ENCODE results near the gene CTNNBIP1. TPM values are rescaled to one million over a fixed set of nuclear protein-coding genes. Genes with fewer than 3 reads are reported as not detected.

The CTNNBIP1 gene
- total and polyA plus RNA-seq, 4 experiments from 2014 or later: 6.3 to 10.1 (median 9.5) TPM

- no peaks in the 10 kb centered on the region for H3K4me1 ChIP-seq (ENCODE audit: insufficient read depth, low read length)
- peaks cover 5 to 16% (median 10%) of the 10 kb centered on the region in 4 donors for H3K4me1 Mint-ChIP-seq
- no peak overlapping the region for H3K4me3 ChIP-seq (ENCODE audit: low read length in 2 of 2)
- H3K9me3 Mint-ChIP-seq: no peaks in the 10 kb centered on the region
- peaks cover 0 to 3% of the 10 kb centered on the region in 2 donors for H3K36me3 Mint-ChIP-seq
- intact Hi-C loops (cut with micrococcal nuclease): no loop called here
- H3K9me3 ChIP-seq (ENCODE audit: control insufficient read depth in 1 of 2, low read length in 2 of 2): no peaks in the 10 kb centered on the region
- no peaks in the 10 kb centered on the region for H3K27me3 Mint-ChIP-seq
- peak overlapping the region in 1 of 7 donors; percentile 19 for H3K27ac Mint-ChIP-seq
- H3K27me3 ChIP-seq (ENCODE audit: insufficient read depth, low read length): no peaks in the 10 kb centered on the region
- POLR2A ChIA-PET (ENCODE audit: partially characterized antibody): no interaction called here
- CTCF ChIA-PET (ENCODE audit: partially characterized antibody): no interaction called here
- no peak for DNase-seq
- no peak overlapping the region for H3K27ac ChIP-seq (ENCODE audit: low read depth, low read length)
- H3K4me3 Mint-ChIP-seq: no peak overlapping the region
- no peaks in the 10 kb centered on the region for H3K36me3 ChIP-seq (ENCODE audit: insufficient read depth, low read length)
Measured at GRCh38 chr1:9894115-9894514, 16.0 kb downstream of the CTNNBIP1 start.

GRCh38 chr1:9892563-9893528 is 17.2 kb downstream of the CTNNBIP1 start:
- no peak for DNase-seq
- no peaks in the 10 kb centered on the region for H3K4me1 ChIP-seq (ENCODE audit: insufficient read depth, low read length)
- no peaks in the 10 kb centered on the region for H3K9me3 Mint-ChIP-seq
- CTCF ChIA-PET (ENCODE audit: partially characterized antibody): interaction anchor here (1.0 to 1.3 kb wide), 4 partner anchors 10 to 107 kb away, joined by 3 to 7 read pairs (median 3); no protein-coding TSS in a partner anchor
- no peaks in the 10 kb centered on the region for H3K27me3 Mint-ChIP-seq
- no peak overlapping the region for H3K4me3 Mint-ChIP-seq
- intact Hi-C loops (cut with micrococcal nuclease): no loop called here
- peaks cover 5 to 16% (median 10%) of the 10 kb centered on the region in 4 donors for H3K4me1 Mint-ChIP-seq
- no peaks in the 10 kb centered on the region for H3K9me3 ChIP-seq (ENCODE audit: control insufficient read depth in 1 of 2, low read length in 2 of 2)
- H3K36me3 Mint-ChIP-seq: peaks cover 0 to 3% of the 10 kb centered on the region in 2 donors
- H3K36me3 ChIP-seq (ENCODE audit: insufficient read depth, low read length): no peaks in the 10 kb centered on the region
- POLR2A ChIA-PET (ENCODE audit: partially characterized antibody): no interaction called here
- H3K27ac ChIP-seq (ENCODE audit: low read depth, low read length): no peak overlapping the region
- peak overlapping the region in 1 of 7 donors; percentile 1 for H3K27ac Mint-ChIP-seq
- H3K27me3 ChIP-seq (ENCODE audit: insufficient read depth, low read length): no peaks in the 10 kb centered on the region
- no peak overlapping the region for H3K4me3 ChIP-seq (ENCODE audit: low read length in 2 of 2)

- peaks cover 3 to 4% of the 10 kb centered on the region in 2 donors for H3K36me3 Mint-ChIP-seq
- no peaks in the 10 kb centered on the region for H3K9me3 Mint-ChIP-seq
- ChIA-PET POLR2A (ENCODE audit: partially characterized antibody) (no interaction called here), CTCF (ENCODE audit: partially characterized antibody) (interaction anchor here (1.1 kb wide), 1 partner anchor 17 kb away, joined by 4 read pairs; no protein-coding TSS in a partner anchor)
- intact Hi-C loops (cut with micrococcal nuclease): no loop called here
- Histone ChIP-seq H3K4me1 (ENCODE audit: insufficient read depth, low read length) (no peaks in the 10 kb centered on the region), H3K9me3 (ENCODE audit: control insufficient read depth in 1 of 2, low read length in 2 of 2) (no peaks in the 10 kb centered on the region), H3K27me3 (ENCODE audit: insufficient read depth, low read length) (no peaks in the 10 kb centered on the region), H3K27ac (ENCODE audit: low read depth, low read length) (no peak overlapping the region), H3K4me3 (ENCODE audit: low read length in 2 of 2) (no peak overlapping the region), H3K36me3 (ENCODE audit: insufficient read depth, low read length) (no peaks in the 10 kb centered on the region)
- no peak overlapping the region for H3K4me3 Mint-ChIP-seq
- peaks cover 5 to 16% (median 10%) of the 10 kb centered on the region in 4 donors for H3K4me1 Mint-ChIP-seq
- no peak for DNase-seq
- peak overlapping the region in 1 of 7 donors; percentile 51 for H3K27ac Mint-ChIP-seq
- H3K27me3 Mint-ChIP-seq: no peaks in the 10 kb centered on the region
Measured at GRCh38 chr1:9891207-9891606, 18.9 kb downstream of the CTNNBIP1 start.

- Histone ChIP-seq H3K36me3 (ENCODE audit: insufficient read depth, low read length) (no peaks in the 10 kb centered on the region), H3K4me3 (ENCODE audit: low read length in 2 of 2) (no peak overlapping the region), H3K27ac (ENCODE audit: low read depth, low read length) (no peak overlapping the region), H3K9me3 (ENCODE audit: control insufficient read depth in 1 of 2, low read length in 2 of 2) (no peaks in the 10 kb centered on the region), H3K27me3 (ENCODE audit: insufficient read depth, low read length) (no peaks in the 10 kb centered on the region), H3K4me1 (ENCODE audit: insufficient read depth, low read length) (no peaks in the 10 kb centered on the region)
- CTCF ChIA-PET (ENCODE audit: partially characterized antibody): interaction anchor here (1.1 kb wide), 1 partner anchor 16 kb away, joined by 4 read pairs; no protein-coding TSS in a partner anchor
- Mint-ChIP-seq H3K4me1 (peaks cover 3 to 16% (median 10%) of the 10 kb centered on the region in 4 donors), H3K9me3 (no peaks in the 10 kb centered on the region), H3K27me3 (no peaks in the 10 kb centered on the region), H3K4me3 (no peak overlapping the region), H3K36me3 (peaks cover 3 to 4% of the 10 kb centered on the region in 2 donors), H3K27ac (no peak overlapping the region)
- no peak for DNase-seq
- intact Hi-C loops (cut with micrococcal nuclease): no loop called here
- POLR2A ChIA-PET (ENCODE audit: partially characterized antibody): no interaction called here
Measured at GRCh38 chr1:9890224-9890731, 19.8 kb downstream of the CTNNBIP1 start.

- H3K4me3 Mint-ChIP-seq: no peak overlapping the region
- H3K4me1 ChIP-seq (ENCODE audit: insufficient read depth, low read length): no peaks in the 10 kb centered on the region
- DNase-seq: no peak
- no peaks in the 10 kb centered on the region for H3K9me3 ChIP-seq (ENCODE audit: control insufficient read depth in 1 of 2, low read length in 2 of 2)
- no peak overlapping the region for H3K4me3 ChIP-seq (ENCODE audit: low read length in 2 of 2)
- H3K4me1 Mint-ChIP-seq: peaks cover 3 to 16% (median 10%) of the 10 kb centered on the region in 4 donors
- H3K36me3 Mint-ChIP-seq: peaks cover 4 to 5% of the 10 kb centered on the region in 2 donors
- peak overlapping the region in 1 of 7 donors; percentile 81 for H3K27ac Mint-ChIP-seq
- no peaks in the 10 kb centered on the region for H3K27me3 Mint-ChIP-seq
- no peaks in the 10 kb centered on the region for H3K36me3 ChIP-seq (ENCODE audit: insufficient read depth, low read length)
- ChIA-PET CTCF (ENCODE audit: partially characterized antibody) (no interaction called here), POLR2A (ENCODE audit: partially characterized antibody) (no interaction called here)
- intact Hi-C loops (cut with micrococcal nuclease): no loop called here
- no peak overlapping the region for H3K27ac ChIP-seq (ENCODE audit: low read depth, low read length)
- H3K27me3 ChIP-seq (ENCODE audit: insufficient read depth, low read length): no peaks in the 10 kb centered on the region
- H3K9me3 Mint-ChIP-seq: no peaks in the 10 kb centered on the region
Measured at GRCh38 chr1:9889411-9889810, 20.7 kb downstream of the CTNNBIP1 start.

- no peak overlapping the region for H3K27ac ChIP-seq (ENCODE audit: low read depth, low read length)
- CTCF ChIA-PET (ENCODE audit: partially characterized antibody): no interaction called here
- no peaks in the 10 kb centered on the region for H3K9me3 ChIP-seq (ENCODE audit: control insufficient read depth in 1 of 2, low read length in 2 of 2)
- H3K27me3 ChIP-seq (ENCODE audit: insufficient read depth, low read length): no peaks in the 10 kb centered on the region
- H3K36me3 ChIP-seq (ENCODE audit: insufficient read depth, low read length): no peaks in the 10 kb centered on the region
- intact Hi-C loops (cut with micrococcal nuclease): no loop called here
- no peak overlapping the region for H3K27ac Mint-ChIP-seq
- no peak overlapping the region for H3K4me3 ChIP-seq (ENCODE audit: low read length in 2 of 2)
- H3K27me3 Mint-ChIP-seq: no peaks in the 10 kb centered on the region
- peaks cover 2 to 12% (median 8%) of the 10 kb centered on the region in 4 donors for H3K4me1 Mint-ChIP-seq
- peaks cover 4 to 5% of the 10 kb centered on the region in 2 donors for H3K36me3 Mint-ChIP-seq
- POLR2A ChIA-PET (ENCODE audit: partially characterized antibody): no interaction called here
- H3K4me3 Mint-ChIP-seq: no peak overlapping the region
- no peaks in the 10 kb centered on the region for H3K4me1 ChIP-seq (ENCODE audit: insufficient read depth, low read length)
- no peaks in the 10 kb centered on the region for H3K9me3 Mint-ChIP-seq
- DNase-seq: no peak
Measured at GRCh38 chr1:9888886-9889285, 21.2 kb downstream of the CTNNBIP1 start.

- H3K27me3 Mint-ChIP-seq: no peaks in the 10 kb centered on the region
- H3K4me1 Mint-ChIP-seq: peaks cover 6 to 13% (median 8%) of the 10 kb centered on the region in 4 donors
- no peaks in the 10 kb centered on the region for H3K36me3 ChIP-seq (ENCODE audit: insufficient read depth, low read length)
- POLR2A ChIA-PET (ENCODE audit: partially characterized antibody): no interaction called here
- H3K9me3 ChIP-seq (ENCODE audit: control insufficient read depth in 1 of 2, low read length in 2 of 2): no peaks in the 10 kb centered on the region
- no peaks in the 10 kb centered on the region for H3K27me3 ChIP-seq (ENCODE audit: insufficient read depth, low read length)
- H3K4me3 Mint-ChIP-seq: no peak overlapping the region
- H3K27ac ChIP-seq (ENCODE audit: low read depth, low read length): no peak overlapping the region
- H3K27ac Mint-ChIP-seq: no peak overlapping the region
- no peak overlapping the region for H3K4me3 ChIP-seq (ENCODE audit: low read length in 2 of 2)
- no peak for DNase-seq
- H3K36me3 Mint-ChIP-seq: peaks cover 4% of the 10 kb centered on the region in 2 donors
- peaks cover 13% of the 10 kb centered on the region for H3K4me1 ChIP-seq (ENCODE audit: insufficient read depth, low read length)
- intact Hi-C loops (cut with micrococcal nuclease): no loop called here
- CTCF ChIA-PET (ENCODE audit: partially characterized antibody): interaction anchor here (1.0 kb wide), 1 partner anchor 103 kb away, joined by 3 read pairs; no protein-coding TSS in a partner anchor
- H3K9me3 Mint-ChIP-seq: no peaks in the 10 kb centered on the region
Measured at GRCh38 chr1:9887070-9887469, 23.0 kb downstream of the CTNNBIP1 start.
